Neural progenitor cell (in vitro differentiated cells): ENCODE measurements around the gene RNF183.

ENCODE experiments used
- EZH2 ChIP-seq: fragments of 200-600 bp; sonication (generic); IDR thresholded peaks from 2 replicates; pipeline ENCODE4 v1.6.1; 2017; ENCODE audit warnings: antibody characterized with exemption, mild to moderate bottlenecking, moderate library complexity
- EZH2phosphoT487 ChIP-seq: fragments of 200-600 bp; sonication (generic); IDR thresholded peaks from 2 replicates; pipeline ENCODE4 v1.6.1; 2017; ENCODE audit warnings: antibody characterized with exemption
- TF ChIP-seq, protein P1 (sequence below): fragments of 200-600 bp; sonication (generic); IDR thresholded peaks from 2 replicates; pipeline ENCODE4 v1.5.1; 2017; ENCODE audit warnings: antibody characterized with exemption, mild to moderate bottlenecking

DNA sequence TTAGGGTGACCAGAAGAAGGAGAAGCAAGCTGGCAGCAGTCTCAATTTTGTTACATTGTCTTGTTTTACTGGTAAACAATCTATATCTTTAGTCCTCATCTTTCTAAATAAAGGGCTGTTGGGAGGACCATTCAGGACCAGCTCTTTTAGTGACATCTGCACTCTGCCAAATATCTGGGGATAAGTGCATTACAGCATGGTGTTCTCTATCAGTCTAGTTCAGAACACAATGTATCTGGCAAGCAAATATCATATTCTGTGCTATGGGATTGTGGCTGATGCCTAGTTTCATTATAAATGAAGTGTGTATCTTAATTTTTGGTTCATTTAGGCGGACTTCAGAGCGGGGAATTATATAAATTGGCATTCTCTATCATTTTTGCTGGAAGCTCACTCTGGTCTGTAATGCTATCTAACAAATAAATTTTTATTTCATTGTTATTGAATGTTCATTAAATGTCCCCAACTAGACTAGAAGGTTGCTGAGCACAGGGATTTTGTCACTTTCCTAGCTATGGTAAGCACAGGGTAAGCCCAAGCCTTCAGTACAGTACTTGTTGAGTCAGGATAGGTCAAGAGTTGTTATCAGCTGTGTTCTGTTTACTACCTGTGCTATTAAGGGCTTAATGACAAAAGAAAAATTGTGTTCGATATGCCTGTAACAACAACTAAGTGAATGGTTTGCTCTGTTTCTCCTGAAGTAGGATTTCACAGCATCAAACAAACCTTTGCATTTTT lies 25.0 kb upstream of the RNF183 start:
- TF ChIP-seq EZH2phosphoT487 (no peak), EZH2 (no peak)
- TF ChIP-seq, protein P1, sequence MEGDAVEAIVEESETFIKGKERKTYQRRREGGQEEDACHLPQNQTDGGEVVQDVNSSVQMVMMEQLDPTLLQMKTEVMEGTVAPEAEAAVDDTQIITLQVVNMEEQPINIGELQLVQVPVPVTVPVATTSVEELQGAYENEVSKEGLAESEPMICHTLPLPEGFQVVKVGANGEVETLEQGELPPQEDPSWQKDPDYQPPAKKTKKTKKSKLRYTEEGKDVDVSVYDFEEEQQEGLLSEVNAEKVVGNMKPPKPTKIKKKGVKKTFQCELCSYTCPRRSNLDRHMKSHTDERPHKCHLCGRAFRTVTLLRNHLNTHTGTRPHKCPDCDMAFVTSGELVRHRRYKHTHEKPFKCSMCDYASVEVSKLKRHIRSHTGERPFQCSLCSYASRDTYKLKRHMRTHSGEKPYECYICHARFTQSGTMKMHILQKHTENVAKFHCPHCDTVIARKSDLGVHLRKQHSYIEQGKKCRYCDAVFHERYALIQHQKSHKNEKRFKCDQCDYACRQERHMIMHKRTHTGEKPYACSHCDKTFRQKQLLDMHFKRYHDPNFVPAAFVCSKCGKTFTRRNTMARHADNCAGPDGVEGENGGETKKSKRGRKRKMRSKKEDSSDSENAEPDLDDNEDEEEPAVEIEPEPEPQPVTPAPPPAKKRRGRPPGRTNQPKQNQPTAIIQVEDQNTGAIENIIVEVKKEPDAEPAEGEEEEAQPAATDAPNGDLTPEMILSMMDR: no peak
